Endothelial cell of umbilical vein (primary cell): ENCODE data around the gene PIK3CB.

Source experiments
- FOS ChIP-seq: IDR thresholded peaks from 2 replicates; pipeline ENCODE4 v1.6.1; 2011; ENCODE audit warnings: mild to moderate bottlenecking, low read length, moderate library complexity, borderline replicate concordance; ENCODE audit not compliant: insufficient read depth
- GATA2 ChIP-seq: IDR thresholded peaks from 2 replicates; pipeline ENCODE4 v1.7.0; 2011; ENCODE audit warnings: low read depth, mild to moderate bottlenecking, moderate library complexity, mixed read lengths, low read length; ENCODE audit not compliant: insufficient read length, insufficient read depth
- JUN ChIP-seq: IDR thresholded peaks from 2 replicates; pipeline ENCODE4 v1.6.1; 2011; ENCODE audit warnings: borderline replicate concordance, low read depth; ENCODE audit not compliant: insufficient read length, insufficient read depth
- MYC ChIP-seq: IDR thresholded peaks from one replicate; pipeline ENCODE4 v1.6.1; 2011; ENCODE audit warnings: mild to moderate bottlenecking, low read depth, low read length
- POLR2A ChIP-seq: IDR thresholded peaks from 2 replicates; pipeline ENCODE4 v1.6.1; 2012; ENCODE audit warnings: low read depth, mild to moderate bottlenecking, control low read depth, low read length
- POLR2AphosphoS5 ChIP-seq: IDR thresholded peaks from 2 replicates; pipeline ENCODE4 v1.6.1; 2012; ENCODE audit warnings: low read depth, mild to moderate bottlenecking, control low read depth, low read length, moderate library complexity; ENCODE audit not compliant: insufficient read depth
- TF ChIP-seq, protein P1 (sequence below), 2 donors: IDR thresholded peaks; 1 replicate in 1 of 2; 2 replicates in 1 of 2; pipeline ENCODE4 v1.5.1; 2011; ENCODE audit warnings: low read length in 2 of 2, mild to moderate bottlenecking in 2 of 2, moderate library complexity in 2 of 2, control low read depth in 1 of 2, inconsistent platforms in 1 of 2, low read depth in 1 of 2; ENCODE audit not compliant: insufficient read depth in 1 of 2; ENCODE audit errors: extremely low read depth in 1 of 2
- TF ChIP-seq, protein P2 (sequence below): IDR thresholded peaks from 2 replicates; pipeline ENCODE4 v1.6.1; 2011; ENCODE audit not compliant: insufficient read depth, insufficient read length

DNA sequence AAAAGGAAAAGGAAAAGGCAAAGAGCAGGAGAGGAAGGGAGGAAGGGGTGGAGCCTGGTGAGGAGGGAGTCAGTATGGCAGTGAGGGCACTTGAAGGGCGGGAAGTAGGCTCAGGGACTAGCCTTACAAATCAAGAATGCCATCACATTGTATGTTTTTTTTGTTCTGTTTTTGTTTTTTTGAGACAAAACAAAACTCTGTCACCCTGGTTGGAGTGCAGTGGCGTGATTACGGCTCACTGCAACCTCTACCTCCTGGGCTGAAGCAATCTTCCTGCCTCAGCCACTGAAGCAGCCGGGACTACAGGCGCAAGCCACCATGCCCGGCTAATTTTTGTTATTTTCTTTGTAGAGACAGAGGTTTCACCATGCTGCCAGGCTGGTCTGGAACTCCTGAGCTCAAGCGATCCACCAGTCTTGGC lies 10.5 kb upstream of the PIK3CB start:
- TF ChIP-seq, protein P1, sequence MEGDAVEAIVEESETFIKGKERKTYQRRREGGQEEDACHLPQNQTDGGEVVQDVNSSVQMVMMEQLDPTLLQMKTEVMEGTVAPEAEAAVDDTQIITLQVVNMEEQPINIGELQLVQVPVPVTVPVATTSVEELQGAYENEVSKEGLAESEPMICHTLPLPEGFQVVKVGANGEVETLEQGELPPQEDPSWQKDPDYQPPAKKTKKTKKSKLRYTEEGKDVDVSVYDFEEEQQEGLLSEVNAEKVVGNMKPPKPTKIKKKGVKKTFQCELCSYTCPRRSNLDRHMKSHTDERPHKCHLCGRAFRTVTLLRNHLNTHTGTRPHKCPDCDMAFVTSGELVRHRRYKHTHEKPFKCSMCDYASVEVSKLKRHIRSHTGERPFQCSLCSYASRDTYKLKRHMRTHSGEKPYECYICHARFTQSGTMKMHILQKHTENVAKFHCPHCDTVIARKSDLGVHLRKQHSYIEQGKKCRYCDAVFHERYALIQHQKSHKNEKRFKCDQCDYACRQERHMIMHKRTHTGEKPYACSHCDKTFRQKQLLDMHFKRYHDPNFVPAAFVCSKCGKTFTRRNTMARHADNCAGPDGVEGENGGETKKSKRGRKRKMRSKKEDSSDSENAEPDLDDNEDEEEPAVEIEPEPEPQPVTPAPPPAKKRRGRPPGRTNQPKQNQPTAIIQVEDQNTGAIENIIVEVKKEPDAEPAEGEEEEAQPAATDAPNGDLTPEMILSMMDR (IDR thresholded peaks at IDR 0.05; ENCODE audit: extremely low read depth in 1 of 2, insufficient read depth in 1 of 2, low read depth in 1 of 2, low read length in 2 of 2): no peak
- no peak for TF ChIP-seq POLR2A
- no peak for TF ChIP-seq POLR2AphosphoS5
- no peak for TF ChIP-seq GATA2
- no peak for TF ChIP-seq JUN
- TF ChIP-seq, protein P2, sequence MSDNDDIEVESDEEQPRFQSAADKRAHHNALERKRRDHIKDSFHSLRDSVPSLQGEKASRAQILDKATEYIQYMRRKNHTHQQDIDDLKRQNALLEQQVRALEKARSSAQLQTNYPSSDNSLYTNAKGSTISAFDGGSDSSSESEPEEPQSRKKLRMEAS: no peak
- TF ChIP-seq FOS: no peak
- no peak for TF ChIP-seq MYC
